GM12865 (cell line): ENCODE measurements around the gene DCST2.

Source experiments
- DNase-seq: peaks from one replicate; pipeline ENCODE4 v3.0.0; 2010; ENCODE audit warnings: low read depth
- H3K4me3 ChIP-seq: 2 replicates; pipeline ENCODE4 v1.5.1; 2011; ENCODE audit warnings: mild to moderate bottlenecking, low read depth, low read length, control low read depth
- TF ChIP-seq, protein P1 (sequence below): IDR thresholded peaks from 2 replicates; pipeline ENCODE4 v1.5.1; 2011; ENCODE audit warnings: low read length, control low read depth, low read depth, inconsistent platforms; ENCODE audit not compliant: insufficient read depth; ENCODE audit errors: missing control alignments

DCST2 gene

DNA sequence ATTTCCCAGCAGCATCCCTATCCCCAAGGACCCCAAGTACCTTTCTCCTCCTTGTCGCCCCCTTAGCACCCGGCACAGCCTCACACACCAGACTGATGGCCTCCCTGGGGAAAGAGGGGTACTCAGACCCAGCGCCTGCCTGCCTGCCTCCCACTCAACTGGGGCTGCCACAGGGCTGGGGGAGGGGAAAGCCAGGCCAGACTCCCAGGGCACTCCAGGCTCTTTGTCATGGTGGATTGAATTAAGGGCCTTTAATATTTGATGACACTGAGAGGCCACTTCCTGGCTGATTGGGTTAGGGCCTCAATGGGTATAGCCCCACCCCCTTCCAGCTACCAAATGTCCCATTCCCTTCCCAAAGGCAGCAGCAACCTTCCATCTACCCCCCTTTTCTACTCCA lies 64.8 kb downstream of the DCST2 start:
- TF ChIP-seq, protein P1, sequence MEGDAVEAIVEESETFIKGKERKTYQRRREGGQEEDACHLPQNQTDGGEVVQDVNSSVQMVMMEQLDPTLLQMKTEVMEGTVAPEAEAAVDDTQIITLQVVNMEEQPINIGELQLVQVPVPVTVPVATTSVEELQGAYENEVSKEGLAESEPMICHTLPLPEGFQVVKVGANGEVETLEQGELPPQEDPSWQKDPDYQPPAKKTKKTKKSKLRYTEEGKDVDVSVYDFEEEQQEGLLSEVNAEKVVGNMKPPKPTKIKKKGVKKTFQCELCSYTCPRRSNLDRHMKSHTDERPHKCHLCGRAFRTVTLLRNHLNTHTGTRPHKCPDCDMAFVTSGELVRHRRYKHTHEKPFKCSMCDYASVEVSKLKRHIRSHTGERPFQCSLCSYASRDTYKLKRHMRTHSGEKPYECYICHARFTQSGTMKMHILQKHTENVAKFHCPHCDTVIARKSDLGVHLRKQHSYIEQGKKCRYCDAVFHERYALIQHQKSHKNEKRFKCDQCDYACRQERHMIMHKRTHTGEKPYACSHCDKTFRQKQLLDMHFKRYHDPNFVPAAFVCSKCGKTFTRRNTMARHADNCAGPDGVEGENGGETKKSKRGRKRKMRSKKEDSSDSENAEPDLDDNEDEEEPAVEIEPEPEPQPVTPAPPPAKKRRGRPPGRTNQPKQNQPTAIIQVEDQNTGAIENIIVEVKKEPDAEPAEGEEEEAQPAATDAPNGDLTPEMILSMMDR: no peak
- H3K4me3 ChIP-seq: no peak overlapping the region
- DNase-seq: no peak
